Fibroblast of lung (primary cell): ENCODE results near the gene PCDHA1.

Source experiments
- CTCF ChIP-seq, 2 donors: IDR thresholded peaks in 1 of 2; conservative IDR thresholded peaks in 1 of 2; 1 replicate in 1 of 2; 2 replicates in 1 of 2; pipeline ENCODE4 v1.5.1; 2011 to 2012; ENCODE audit warnings: low read length in 2 of 2, control low read depth in 1 of 2, inconsistent platforms in 1 of 2, low read depth in 1 of 2, mild to moderate bottlenecking in 1 of 2
- EZH2 ChIP-seq: IDR thresholded peaks from 2 replicates; pipeline ENCODE4 v1.5.1; 2012; ENCODE audit warnings: low read length, control low read depth, mild to moderate bottlenecking; ENCODE audit errors: missing control alignments

GRCh38 chr5:140916325-140916724 is 130.4 kb downstream of the PCDHA1 start:
- TF ChIP-seq CTCF (conservative IDR thresholded peaks at IDR 0.05 in 1 of 2, IDR thresholded peaks at IDR 0.05 in 1 of 2; ENCODE audit: low read depth in 1 of 2, low read length in 2 of 2): no peak
- TF ChIP-seq EZH2: no peak
